ENCODE data around the gene CALB2.

DNA sequence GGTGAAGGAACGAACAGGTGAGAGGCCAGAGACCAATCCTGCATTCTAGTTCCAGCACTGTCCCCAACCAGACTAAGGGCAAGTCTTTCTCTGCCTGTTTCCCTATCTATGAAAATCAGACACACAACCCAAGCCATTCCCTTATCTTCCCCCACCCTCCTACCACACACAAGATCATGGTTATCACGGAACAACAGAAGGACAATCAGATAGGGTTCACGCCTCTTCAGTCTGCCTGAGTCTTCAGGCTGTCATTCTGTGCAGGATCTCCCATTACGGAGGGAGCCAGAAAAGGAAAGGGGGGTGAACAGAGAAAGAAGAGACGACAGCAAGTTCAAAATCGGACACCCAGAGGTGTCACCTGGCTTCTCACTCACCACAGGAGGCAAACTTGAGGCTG is 72.2 kb downstream of the CALB2 start:
- TF ChIP-seq, protein P1, sequence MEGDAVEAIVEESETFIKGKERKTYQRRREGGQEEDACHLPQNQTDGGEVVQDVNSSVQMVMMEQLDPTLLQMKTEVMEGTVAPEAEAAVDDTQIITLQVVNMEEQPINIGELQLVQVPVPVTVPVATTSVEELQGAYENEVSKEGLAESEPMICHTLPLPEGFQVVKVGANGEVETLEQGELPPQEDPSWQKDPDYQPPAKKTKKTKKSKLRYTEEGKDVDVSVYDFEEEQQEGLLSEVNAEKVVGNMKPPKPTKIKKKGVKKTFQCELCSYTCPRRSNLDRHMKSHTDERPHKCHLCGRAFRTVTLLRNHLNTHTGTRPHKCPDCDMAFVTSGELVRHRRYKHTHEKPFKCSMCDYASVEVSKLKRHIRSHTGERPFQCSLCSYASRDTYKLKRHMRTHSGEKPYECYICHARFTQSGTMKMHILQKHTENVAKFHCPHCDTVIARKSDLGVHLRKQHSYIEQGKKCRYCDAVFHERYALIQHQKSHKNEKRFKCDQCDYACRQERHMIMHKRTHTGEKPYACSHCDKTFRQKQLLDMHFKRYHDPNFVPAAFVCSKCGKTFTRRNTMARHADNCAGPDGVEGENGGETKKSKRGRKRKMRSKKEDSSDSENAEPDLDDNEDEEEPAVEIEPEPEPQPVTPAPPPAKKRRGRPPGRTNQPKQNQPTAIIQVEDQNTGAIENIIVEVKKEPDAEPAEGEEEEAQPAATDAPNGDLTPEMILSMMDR (IDR thresholded peaks at IDR 0.05), result no peak
- no peak for TF ChIP-seq ZFX (IDR thresholded peaks at IDR 0.05; ENCODE audit: borderline replicate concordance)

Measured in 22Rv1 (cell line).